MM.1S (cell line): Measurements from ENCODE around the gene ARHGEF12.

Experiments used
- DNase-seq: peaks from one replicate; pipeline ENCODE4 v3.0.0-alpha.2; 2015
- H2AFZ ChIP-seq: fragments of 300-600 bp; sonication (generic); 2 replicates; pipeline ENCODE4 v1.6.0; 2016; ENCODE audit warnings: antibody characterized with exemption, low read length
- H3F3A ChIP-seq: fragments of 300-600 bp; sonication (generic); 2 replicates; pipeline ENCODE4 v1.6.1; 2016; ENCODE audit warnings: mild to moderate bottlenecking, antibody characterized with exemption, low read length, moderate library complexity, mixed read lengths; ENCODE audit not compliant: insufficient read depth
- H3K27ac ChIP-seq: fragments of 300-600 bp; sonication (generic); 2 replicates; pipeline ENCODE4 v1.5.1; 2016; ENCODE audit warnings: mild to moderate bottlenecking, low read length
- H3K27me3 ChIP-seq: fragments of 300-600 bp; sonication (generic); replicated peaks from 2 replicates; pipeline ENCODE4 v1.6.0; 2016; ENCODE audit warnings: low read length; ENCODE audit not compliant: insufficient read depth
- H3K36me3 ChIP-seq: fragments of 300-600 bp; sonication (generic); replicated peaks from 2 replicates; pipeline ENCODE4 v1.6.1; 2016; ENCODE audit warnings: mild to moderate bottlenecking, low read length, mixed read lengths; ENCODE audit not compliant: insufficient read depth
- H3K4me1 ChIP-seq: fragments of 300-600 bp; sonication (generic); 2 replicates; pipeline ENCODE4 v1.6.1; 2016; ENCODE audit warnings: low read length, mixed read lengths
- H3K4me2 ChIP-seq: fragments of 300-600 bp; sonication (generic); 2 replicates; pipeline ENCODE4 v1.6.0; 2016; ENCODE audit warnings: low read depth, low read length
- H3K4me3 ChIP-seq: fragments of 300-600 bp; sonication (generic); 2 replicates; pipeline ENCODE4 v1.5.1; 2016; ENCODE audit warnings: low read length, mixed read lengths
- H3K79me2 ChIP-seq: fragments of 300-600 bp; sonication (generic); 2 replicates; pipeline ENCODE4 v1.6.1; 2016; ENCODE audit warnings: mixed run types, low read length, mixed read lengths
- H3K9ac ChIP-seq: fragments of 300-600 bp; sonication (generic); 2 replicates; pipeline ENCODE4 v1.6.1; 2016; ENCODE audit warnings: low read length, mixed read lengths
- H3K9me2 ChIP-seq: fragments of 300-600 bp; sonication (generic); replicated peaks from 2 replicates; pipeline ENCODE4 v1.6.1; 2016; ENCODE audit warnings: mild to moderate bottlenecking, low read length, mixed read lengths; ENCODE audit not compliant: insufficient read depth
- H3K9me3 ChIP-seq: fragments of 300-600 bp; sonication (generic); replicated peaks from 2 replicates; pipeline ENCODE4 v1.6.1; 2016; ENCODE audit warnings: mild to moderate bottlenecking, low read length, mixed read lengths; ENCODE audit not compliant: insufficient read depth
- H4K20me1 ChIP-seq: fragments of 300-600 bp; sonication (generic); 2 replicates; pipeline ENCODE4 v1.6.1; 2016; ENCODE audit warnings: mild to moderate bottlenecking, low read length, moderate library complexity, mixed read lengths; ENCODE audit not compliant: insufficient read depth
- CTCF ChIP-seq: fragments of 300-600 bp; sonication (generic); IDR thresholded peaks from 2 replicates; pipeline ENCODE4 v1.5.1; 2016; ENCODE audit warnings: antibody characterized with exemption, low read length, mixed read lengths
- EZH2 ChIP-seq: fragments of 300-600 bp; sonication (generic); optimal IDR thresholded peaks from 2 replicates; pipeline ENCODE3; 2017; ENCODE audit warnings: low read depth, mild to moderate bottlenecking, antibody characterized with exemption, low read length, mixed read lengths
- EZH2phosphoT487 ChIP-seq: fragments of 300-600 bp; sonication (generic); IDR thresholded peaks from 2 replicates; pipeline ENCODE4 v1.6.1; 2018; ENCODE audit warnings: antibody characterized with exemption, low read length

Gene ARHGEF12

GRCh38 chr11:120401506-120401905 lies 65.3 kb downstream of the ARHGEF12 start:
- H2AFZ ChIP-seq, result no peak overlapping the region
- DNase-seq, result no peak
- H3K4me3 ChIP-seq, result no peak overlapping the region
- H3K4me1 ChIP-seq, result no peaks in the 10 kb centered on the region
- H3F3A ChIP-seq, result no peaks in the 10 kb centered on the region; the same call in 1 of the 2 replicates
- peaks cover 97% of the 10 kb centered on the region for H3K79me2 ChIP-seq
- H3K27me3 ChIP-seq, result no peaks in the 10 kb centered on the region
- H3K9me3 ChIP-seq, result no peaks in the 10 kb centered on the region
- TF ChIP-seq CTCF, result no peak
- no peak for TF ChIP-seq EZH2phosphoT487
- no peak for TF ChIP-seq EZH2
- H3K27ac ChIP-seq, result no peak overlapping the region
- H4K20me1 ChIP-seq, result peaks cover 24% of the 10 kb centered on the region
- H3K4me2 ChIP-seq, result no peak overlapping the region
- H3K9ac ChIP-seq, result no peak overlapping the region
- H3K9me2 ChIP-seq, result no peaks in the 10 kb centered on the region
- no peaks in the 10 kb centered on the region for H3K36me3 ChIP-seq

GRCh38 chr11:120403966-120404365 lies 67.8 kb downstream of the ARHGEF12 start:
- Histone ChIP-seq H3K27me3 (no peaks in the 10 kb centered on the region), H3K9me2 (no peaks in the 10 kb centered on the region), H3K4me3 (no peak overlapping the region), H2AFZ (no peak overlapping the region), H3K9ac (no peak overlapping the region), H3K79me2 (peaks cover 90% of the 10 kb centered on the region), H3K27ac (no peak overlapping the region), H3K4me1 (no peaks in the 10 kb centered on the region), H4K20me1 (peaks cover 24% of the 10 kb centered on the region), H3K9me3 (no peaks in the 10 kb centered on the region), H3K36me3 (no peaks in the 10 kb centered on the region), H3F3A (no peaks in the 10 kb centered on the region), H3K4me2 (no peak overlapping the region)
- DNase-seq, result no peak
- TF ChIP-seq CTCF, result no peak
- TF ChIP-seq EZH2, result no peak
- TF ChIP-seq EZH2phosphoT487, result no peak

GRCh38 chr11:120404495-120404894 lies 68.3 kb downstream of the ARHGEF12 start:
- TF ChIP-seq EZH2phosphoT487, result no peak
- TF ChIP-seq CTCF, result no peak
- TF ChIP-seq EZH2, result no peak
- no peak overlapping the region for H3K4me2 ChIP-seq
- no peak overlapping the region for H3K4me3 ChIP-seq
- peaks cover 90% of the 10 kb centered on the region for H3K79me2 ChIP-seq
- no peak overlapping the region for H2AFZ ChIP-seq
- H4K20me1 ChIP-seq, result peaks cover 24% of the 10 kb centered on the region
- DNase-seq, result no peak
- no peaks in the 10 kb centered on the region for H3K9me3 ChIP-seq
- no peaks in the 10 kb centered on the region for H3K9me2 ChIP-seq
- H3F3A ChIP-seq, result no peaks in the 10 kb centered on the region
- H3K36me3 ChIP-seq, result no peaks in the 10 kb centered on the region
- no peaks in the 10 kb centered on the region for H3K4me1 ChIP-seq
- no peak overlapping the region for H3K27ac ChIP-seq
- H3K27me3 ChIP-seq, result no peaks in the 10 kb centered on the region
- H3K9ac ChIP-seq, result no peak overlapping the region
